MCF 10A (cell line): Measurements from ENCODE around the gene SERTAD2. TPM values are rescaled to one million over a fixed set of nuclear protein-coding genes. Genes with fewer than 3 reads are reported as not detected.

ENCODE experiments used
- BruUV-seq: library from RNA; stranded (reverse); fragments of 400-500 nt; replicated peaks from 2 replicates; lab custom pipeline; 2021; lab: Mats Ljungman, UMichigan
- CTCF ChIA-PET: fragments of 300-600 bp; sonication (Branson Sonifier 250); formaldehyde crosslinking; extraction: SDS; loops from one replicate; lab custom pipeline; 2021; ENCODE audit warnings: antibody characterized with exemption, inconsistent platforms; lab: Yijun Ruan, JAX
- POLR2A ChIA-PET: fragments of 300-600, 350-650 bp; sonication (Branson Sonifier 250); formaldehyde crosslinking; extraction: SDS; loops from one replicate; lab custom pipeline; 2020; ENCODE audit warnings: antibody characterized with exemption, inconsistent platforms; lab: Yijun Ruan, JAX
- DNase-seq: peaks from one replicate; pipeline ENCODE4 v3.0.0-alpha.2; 2018; ENCODE audit not compliant: unreplicated experiment
- H3K27ac Mint-ChIP-seq: one replicate; pipeline ENCODE4 v1.8.0; 2022; ENCODE audit warnings: mild to moderate bottlenecking, low read depth, mixed read lengths; ENCODE audit not compliant: unreplicated experiment
- H3K27me3 Mint-ChIP-seq: one replicate; pipeline ENCODE4 v1.8.0; 2022; ENCODE audit warnings: mixed read lengths; ENCODE audit not compliant: insufficient read depth, unreplicated experiment
- H3K36me3 Mint-ChIP-seq: one replicate; pipeline ENCODE4 v1.8.0; 2022; ENCODE audit warnings: mild to moderate bottlenecking, moderate library complexity, mixed read lengths; ENCODE audit not compliant: insufficient read depth, unreplicated experiment
- H3K4me1 Mint-ChIP-seq: one replicate; pipeline ENCODE4 v1.8.0; 2022; ENCODE audit warnings: mixed read lengths; ENCODE audit not compliant: insufficient read depth, unreplicated experiment
- H3K4me3 Mint-ChIP-seq: one replicate; pipeline ENCODE4 v1.8.0; 2022; ENCODE audit warnings: mild to moderate bottlenecking, moderate library complexity, mixed read lengths; ENCODE audit not compliant: unreplicated experiment
- H3K9me3 Mint-ChIP-seq: one replicate; pipeline ENCODE4 v1.8.0; 2022; ENCODE audit warnings: mixed read lengths; ENCODE audit not compliant: unreplicated experiment
- CTCF ChIP-seq: fragments of 200-600 bp; IDR thresholded peaks from one replicate; pipeline ENCODE4 v1.8.0; 2022; ENCODE audit warnings: antibody characterized with exemption, mild to moderate bottlenecking; ENCODE audit not compliant: unreplicated experiment
- intact Hi-C: fragments of 100-400 bp; cut with micrococcal nuclease; formaldehyde crosslinking; loops from 2 replicates; pipeline ENCODE4 v1.14.1; 2022
- total RNA-seq: library from RNA; stranded (reverse); gene quantifications from 2 replicates; pipeline ENCODE4 v1.2.3, GENCODE V29; 2022

SERTAD2 gene
- total RNA-seq, 1 experiment from 2014 or later, result 15.0 TPM

GRCh38 chr2:64643838-64644457, 9.8 kb downstream of the SERTAD2 start:
- Mint-ChIP-seq H3K27ac (peak overlapping the region; percentile 96), H3K4me3 (peak overlapping the region; percentile 78), H3K27me3 (no peaks in the 10 kb centered on the region), H3K9me3 (no peaks in the 10 kb centered on the region), H3K4me1 (peaks cover 32% of the 10 kb centered on the region), H3K36me3 (peaks cover 5% of the 10 kb centered on the region)
- intact Hi-C loops, result loop anchor here (1.0 to 10.0 kb wide), 3 partner anchors 57 to 191 kb away; no protein-coding TSS in a partner anchor
- no peak for DNase-seq
- POLR2A ChIA-PET, result interaction anchor here (0.7 to 17.8 kb wide), 33 partner anchors 8 to 501 kb away, joined by 3 to 724 read pairs (median 4); partner anchors contain the start of genes AFTPH and SERTAD2
- no peak for TF ChIP-seq CTCF
- BruUV-seq, result no TSS peak
- CTCF ChIA-PET, result interaction anchor here (0.5 to 5.7 kb wide), 16 partner anchors 8 to 313 kb away, joined by 3 to 44 read pairs (median 5); partner anchors contain the start of gene AFTPH

GRCh38 chr2:64641599-64641998, 12.1 kb downstream of the SERTAD2 start:
- intact Hi-C loops, result loop anchor here (10.0 kb wide), 1 partner anchor 193 kb away; no protein-coding TSS in a partner anchor
- Mint-ChIP-seq H3K27me3 (no peaks in the 10 kb centered on the region), H3K27ac (peak overlapping the region; percentile 78)

GRCh38 chr2:64640153-64641044, 13.3 kb downstream of the SERTAD2 start:
- intact Hi-C loops, result loop anchor here (10.0 kb wide), 1 partner anchor 194 kb away; no protein-coding TSS in a partner anchor
- H3K27ac Mint-ChIP-seq, result peak overlapping the region; percentile 71
- H3K27me3 Mint-ChIP-seq, result no peaks in the 10 kb centered on the region
- no peaks in the 10 kb centered on the region for H3K9me3 Mint-ChIP-seq
- BruUV-seq, result no TSS peak
- H3K4me3 Mint-ChIP-seq, result no peak overlapping the region
- TF ChIP-seq CTCF, result no peak
- CTCF ChIA-PET, result interaction anchor here (0.6 to 1.9 kb wide), 5 partner anchors 8 to 127 kb away, joined by 3 to 5 read pairs (median 4); no protein-coding TSS in a partner anchor
- DNase-seq, result no peak
- H3K36me3 Mint-ChIP-seq, result peaks cover 21% of the 10 kb centered on the region
- POLR2A ChIA-PET, result interaction anchor here (0.6 to 12.6 kb wide), 5 partner anchors 11 to 664 kb away, joined by 3 to 216 read pairs (median 4); partner anchors contain the start of gene SERTAD2
- peaks cover 32% of the 10 kb centered on the region for H3K4me1 Mint-ChIP-seq

More at GRCh38 chr2:64641599-64641998, 12.1 kb downstream of the SERTAD2 start:
- Mint-ChIP-seq H3K36me3 (peaks cover 12% of the 10 kb centered on the region), H3K4me1 (peaks cover 32% of the 10 kb centered on the region), H3K4me3 (no peak overlapping the region), H3K9me3 (no peaks in the 10 kb centered on the region)
- DNase-seq, result no peak
- CTCF ChIA-PET, result interaction anchor here (0.6 to 5.7 kb wide), 5 partner anchors 55 to 228 kb away, joined by 3 to 44 read pairs (median 3); no protein-coding TSS in a partner anchor
- TF ChIP-seq CTCF, result no peak
- POLR2A ChIA-PET, result interaction anchor here (0.5 to 17.8 kb wide), 7 partner anchors 10 to 220 kb away, joined by 3 to 724 read pairs (median 60); partner anchors contain the start of genes AFTPH and SERTAD2
- no TSS peak for BruUV-seq
